ENCODE data around the gene NTN5. TPM values are rescaled to one million over a fixed set of nuclear protein-coding genes. Genes with fewer than 3 reads are reported as not detected.
"Not testable (repeated sequence)": the region's sequence is repeated elsewhere in the genome, so short reads cannot be mapped to it uniquely, and the experiment has no call there.

NTN5 gene
- total and polyA plus RNA-seq, 10 donors, result 0.30 to 2.1 (median 0.74) TPM; not detected in 1

DNA sequence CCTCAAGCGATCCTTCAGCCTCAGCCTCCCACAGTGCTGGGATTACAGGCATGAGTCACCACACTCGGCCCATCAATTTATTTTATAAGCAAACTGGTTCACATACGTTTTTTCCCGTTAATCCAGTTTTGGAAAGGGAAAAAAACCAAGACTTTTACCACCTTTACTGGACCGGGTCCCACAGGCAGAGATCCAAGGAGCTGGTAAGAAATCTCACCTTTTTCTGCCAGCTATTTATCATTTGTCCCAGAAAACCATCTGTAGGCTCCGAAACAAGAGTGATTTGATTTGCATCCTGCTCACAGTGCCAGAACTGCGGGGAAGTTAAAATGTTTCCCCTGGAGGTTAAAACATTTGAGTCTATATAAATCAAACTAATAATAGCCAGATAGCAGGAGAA lies 16.6 kb upstream of the NTN5 start:
- TF ChIP-seq POLR2A (IDR thresholded peaks at IDR 0.05), result no peak
- TF ChIP-seq, protein P1, sequence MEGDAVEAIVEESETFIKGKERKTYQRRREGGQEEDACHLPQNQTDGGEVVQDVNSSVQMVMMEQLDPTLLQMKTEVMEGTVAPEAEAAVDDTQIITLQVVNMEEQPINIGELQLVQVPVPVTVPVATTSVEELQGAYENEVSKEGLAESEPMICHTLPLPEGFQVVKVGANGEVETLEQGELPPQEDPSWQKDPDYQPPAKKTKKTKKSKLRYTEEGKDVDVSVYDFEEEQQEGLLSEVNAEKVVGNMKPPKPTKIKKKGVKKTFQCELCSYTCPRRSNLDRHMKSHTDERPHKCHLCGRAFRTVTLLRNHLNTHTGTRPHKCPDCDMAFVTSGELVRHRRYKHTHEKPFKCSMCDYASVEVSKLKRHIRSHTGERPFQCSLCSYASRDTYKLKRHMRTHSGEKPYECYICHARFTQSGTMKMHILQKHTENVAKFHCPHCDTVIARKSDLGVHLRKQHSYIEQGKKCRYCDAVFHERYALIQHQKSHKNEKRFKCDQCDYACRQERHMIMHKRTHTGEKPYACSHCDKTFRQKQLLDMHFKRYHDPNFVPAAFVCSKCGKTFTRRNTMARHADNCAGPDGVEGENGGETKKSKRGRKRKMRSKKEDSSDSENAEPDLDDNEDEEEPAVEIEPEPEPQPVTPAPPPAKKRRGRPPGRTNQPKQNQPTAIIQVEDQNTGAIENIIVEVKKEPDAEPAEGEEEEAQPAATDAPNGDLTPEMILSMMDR (IDR thresholded peaks at IDR 0.05 in 8 of 11, conservative IDR thresholded peaks at IDR 0.05 in 3 of 11), result no peak
- TF ChIP-seq POLR2AphosphoS5 (IDR thresholded peaks at IDR 0.05), result no peak
- Histone ChIP-seq H3K9me3 (no peaks in the 10 kb centered on the region), H3K4me1 (peaks cover 0 to 8% (median 0%) of the 10 kb centered on the region in 6 donors), H3K27me3 (replicated peaks in 1 of 7) (no peaks in the 10 kb centered on the region), H3K36me3 (no peaks in the 10 kb centered on the region), H3K4me3 (no peak overlapping the region), H3K27ac (no peak overlapping the region)
- 72 to 89% (median 81%) methylated on average over 7 of the region's 7 CpGs for WGBS, 5 donors
- intact Hi-C loops (cut with DNase I; ENCODE audit: low total_unique reads), result no loop called here
- DNase-seq, result no peak

DNA sequence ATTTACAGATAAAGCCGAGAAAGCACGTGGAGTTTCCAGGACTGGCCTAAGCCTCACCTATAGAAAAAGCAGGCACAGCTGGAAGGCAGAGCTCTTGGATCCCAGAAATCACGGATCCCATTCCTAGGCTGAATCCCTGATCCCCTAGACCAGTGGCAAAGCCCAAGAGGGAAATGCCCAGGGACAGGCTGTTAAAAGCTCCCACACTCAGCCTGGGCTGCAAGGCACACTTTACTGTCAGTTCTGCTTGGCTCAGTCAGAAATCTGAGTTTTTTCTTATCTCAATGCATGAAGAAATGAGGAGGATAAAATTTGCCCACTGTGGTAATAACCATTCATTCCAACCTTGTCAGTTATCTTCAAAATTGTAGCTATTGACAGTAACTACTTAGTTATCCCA lies 15.0 kb upstream of the NTN5 start:
- no peak overlapping the region for H3K4me3 ChIP-seq
- WGBS, 5 donors, result 80 to 96% (median 90%) methylated on average over 3 of the region's 3 CpGs
- H3K36me3 ChIP-seq, result no peaks in the 10 kb centered on the region
- peaks cover 0 to 8% (median 0%) of the 10 kb centered on the region in 6 donors for H3K4me1 ChIP-seq
- no peak for TF ChIP-seq POLR2A (IDR thresholded peaks at IDR 0.05)
- no peak for TF ChIP-seq POLR2AphosphoS5 (IDR thresholded peaks at IDR 0.05)
- TF ChIP-seq, protein P1 (IDR thresholded peaks at IDR 0.05 in 8 of 11, conservative IDR thresholded peaks at IDR 0.05 in 3 of 11), result no peak
- DNase-seq, result no peak
- no peaks in the 10 kb centered on the region for H3K9me3 ChIP-seq
- H3K27ac ChIP-seq, result peak overlapping the region in 3 of 8 donors; percentile 22 to 41 (median 25)
- intact Hi-C loops (cut with DNase I; ENCODE audit: low total_unique reads), result no loop called here
- H3K27me3 ChIP-seq (replicated peaks in 1 of 7), result no peaks in the 10 kb centered on the region

DNA sequence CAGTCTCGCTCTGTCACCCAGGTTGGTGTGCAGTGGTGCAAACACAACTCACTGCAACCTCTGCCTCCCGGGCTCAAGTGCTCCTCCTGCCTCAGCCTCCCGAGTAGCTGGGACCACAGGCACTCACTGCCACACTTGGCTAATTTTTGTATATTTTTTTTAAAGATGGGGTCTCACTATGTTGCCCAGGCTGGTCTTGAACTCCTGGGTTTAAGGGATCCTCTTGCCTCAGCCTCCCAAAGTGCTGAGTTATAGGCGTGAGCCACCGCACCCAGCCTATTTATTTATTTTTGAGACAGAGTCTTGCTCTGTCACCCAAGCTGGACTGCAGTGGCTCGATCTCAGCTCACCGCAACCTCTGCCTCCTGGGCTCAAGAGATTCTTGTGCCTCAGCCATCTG lies 13.8 kb upstream of the NTN5 start:
- H3K4me1 ChIP-seq; H3K9me3 ChIP-seq; H3K27me3 ChIP-seq (replicated peaks in 1 of 7); H3K36me3 ChIP-seq; DNase-seq; H3K4me3 ChIP-seq; intact Hi-C loops (cut with DNase I; ENCODE audit: low total_unique reads): not testable (repeated sequence)
- H3K27ac ChIP-seq, result peak overlapping the region in 5 of 8 donors; percentile 16 to 41 (median 22)
- WGBS, 5 donors, result 88 to 94% (median 91%) methylated on average over 7 of the region's 7 CpGs

DNA sequence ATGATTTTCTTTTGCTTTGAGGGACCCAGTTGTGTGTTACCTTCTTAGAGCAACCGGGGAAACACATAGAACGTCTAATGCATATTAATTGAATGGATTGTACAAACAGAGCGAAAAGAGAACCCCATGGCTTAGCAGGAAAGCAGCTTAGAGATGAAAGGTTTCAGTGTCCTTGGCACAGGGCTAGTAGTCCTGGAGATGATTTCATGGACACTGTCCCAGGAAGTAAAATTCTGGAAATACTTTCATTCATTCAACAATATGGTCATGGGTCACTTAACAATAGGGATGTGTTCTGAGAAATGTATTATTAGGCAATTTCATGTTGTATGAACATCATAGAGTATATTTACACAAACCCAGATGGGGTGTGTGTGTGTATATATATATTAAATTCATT lies 13.3 kb upstream of the NTN5 start:
- TF ChIP-seq POLR2A (IDR thresholded peaks at IDR 0.05), result no peak
- DNase-seq, result no peak
- Histone ChIP-seq H3K27me3 (replicated peaks in 1 of 7) (no peaks in the 10 kb centered on the region), H3K36me3 (no peaks in the 10 kb centered on the region), H3K4me3 (no peak overlapping the region), H3K9me3 (no peaks in the 10 kb centered on the region), H3K4me1 (peaks cover 0 to 8% (median 0%) of the 10 kb centered on the region in 6 donors), H3K27ac (no peak overlapping the region)
- WGBS, 5 donors, result 83 to 94% (median 85%) methylated on average over 3 of the region's 3 CpGs
- intact Hi-C loops (cut with DNase I; ENCODE audit: low total_unique reads), result no loop called here

DNA sequence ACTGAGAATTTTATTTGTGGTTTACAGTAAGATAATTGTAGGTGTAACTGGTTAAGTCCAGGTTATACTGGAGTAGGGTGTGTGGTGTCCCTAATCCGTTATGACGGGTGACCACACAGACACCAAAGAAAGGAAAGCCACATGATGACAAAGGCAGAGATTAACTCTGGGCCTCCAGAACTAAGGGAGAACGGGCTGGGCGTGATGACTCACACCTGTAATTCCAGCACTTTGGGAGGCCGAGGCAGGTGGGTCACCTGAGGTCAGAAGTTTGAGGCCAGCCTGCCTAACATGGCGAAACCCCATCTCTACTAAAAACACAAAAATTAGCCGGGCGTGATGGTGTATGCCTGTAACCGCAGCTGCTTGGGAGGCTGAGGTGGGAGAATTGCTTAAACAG lies 12.8 kb upstream of the NTN5 start:
- no peaks in the 10 kb centered on the region for H3K36me3 ChIP-seq
- H3K27me3 ChIP-seq (replicated peaks in 1 of 7), result no peaks in the 10 kb centered on the region
- TF ChIP-seq POLR2A (IDR thresholded peaks at IDR 0.05), result no peak
- TF ChIP-seq POLR2AphosphoS5 (IDR thresholded peaks at IDR 0.05), result no peak
- TF ChIP-seq, protein P1 (IDR thresholded peaks at IDR 0.05 in 8 of 11, conservative IDR thresholded peaks at IDR 0.05 in 3 of 11), result no peak
- H3K4me1 ChIP-seq, result peaks cover 0 to 8% (median 0%) of the 10 kb centered on the region in 6 donors
- intact Hi-C loops (cut with DNase I; ENCODE audit: low total_unique reads), result no loop called here
- no peaks in the 10 kb centered on the region for H3K9me3 ChIP-seq
- DNase-seq, result no peak
- no peak overlapping the region for H3K4me3 ChIP-seq
- 86 to 93% (median 90%) methylated on average over 9 of the region's 9 CpGs for WGBS, 5 donors
- H3K27ac ChIP-seq, result no peak overlapping the region
